Testis (tissue), 3 donors: ENCODE data around the gene AFF1. TPM values are rescaled to one million over a fixed set of nuclear protein-coding genes. Genes with fewer than 3 reads are reported as not detected.

Source experiments
- DNase-seq: peaks from one replicate; pipeline ENCODE4 v3.0.0-alpha.2; 2019
- H3K27ac ChIP-seq, 2 donors: fragments of 200-600 bp; sonication (generic); one replicate each; pipeline ENCODE4 v1.5.1; 2019
- H3K27me3 ChIP-seq: fragments of 200-600 bp; sonication (generic); one replicate; pipeline ENCODE4 v1.5.1; 2019
- H3K36me3 ChIP-seq: fragments of 200-600 bp; sonication (generic); one replicate; pipeline ENCODE4 v1.5.1; 2017; ENCODE audit warnings: low read depth; ENCODE audit errors: missing control alignments
- H3K4me1 ChIP-seq: fragments of 200-600 bp; sonication (generic); one replicate; pipeline ENCODE4 v1.5.1; 2019
- H3K4me3 ChIP-seq, 2 donors: fragments of 200-600 bp; sonication (generic); one replicate each; pipeline ENCODE4 v1.5.1; 2017 to 2019
- H3K9me3 ChIP-seq: fragments of 200-600 bp; sonication (generic); one replicate; pipeline ENCODE4 v1.5.1; 2017
- POLR2A ChIP-seq: fragments of 450-650 bp; IDR thresholded peaks from one replicate; pipeline ENCODE4 v1.6.1; 2017; ENCODE audit warnings: antibody characterized with exemption, mild to moderate bottlenecking, moderate library complexity
- WGBS, 2 donors: methylation state at CpG; one replicate each; pipeline ENCODE4 v1.1.5; 2018; 5-methylcytosine and 5-hydroxymethylcytosine counted together
- intact Hi-C: fragments of 100-400 bp; cut with DNase I; formaldehyde crosslinking; loops from one replicate; pipeline ENCODE4 v1.15.1; 2023; ENCODE audit warnings: low total_unique reads
- polyA plus RNA-seq: library from polyadenylated mRNA; stranded (reverse); fragments of 350-450 nt; fragmentation: Illumina TruSeq; extraction: RNeasy Lipid Tissue Mini Kit (QIAGEN cat#74804); gene quantifications from one replicate; pipeline ENCODE4 v1.2.3, GENCODE V29; 2014; ENCODE audit warnings: low read depth, low replicate concordance; ENCODE audit not compliant: insufficient read depth
- total RNA-seq, 2 donors: library from RNA; depleted of rRNA; stranded (reverse); fragments of >200 nt; gene quantifications; one replicate each; pipeline ENCODE4 v1.2.3, GENCODE V29; 2016
- TF ChIP-seq, protein P1 (sequence below), 3 experiments: fragments of 450-650 bp in 2 of 3; fragments of 200-600 bp in 1 of 3; sonication (generic) in 1 of 3; IDR thresholded peaks; one replicate each; pipeline ENCODE4 v1.5.1; 2016 to 2019; ENCODE audit warnings: antibody characterized with exemption in 3 of 3, mild to moderate bottlenecking in 2 of 3, moderate library complexity in 1 of 3

The AFF1 gene
- total and polyA plus RNA-seq, 3 donors from 2014 or later: 15.8 to 56.8 (median 53.6) TPM

DNA sequence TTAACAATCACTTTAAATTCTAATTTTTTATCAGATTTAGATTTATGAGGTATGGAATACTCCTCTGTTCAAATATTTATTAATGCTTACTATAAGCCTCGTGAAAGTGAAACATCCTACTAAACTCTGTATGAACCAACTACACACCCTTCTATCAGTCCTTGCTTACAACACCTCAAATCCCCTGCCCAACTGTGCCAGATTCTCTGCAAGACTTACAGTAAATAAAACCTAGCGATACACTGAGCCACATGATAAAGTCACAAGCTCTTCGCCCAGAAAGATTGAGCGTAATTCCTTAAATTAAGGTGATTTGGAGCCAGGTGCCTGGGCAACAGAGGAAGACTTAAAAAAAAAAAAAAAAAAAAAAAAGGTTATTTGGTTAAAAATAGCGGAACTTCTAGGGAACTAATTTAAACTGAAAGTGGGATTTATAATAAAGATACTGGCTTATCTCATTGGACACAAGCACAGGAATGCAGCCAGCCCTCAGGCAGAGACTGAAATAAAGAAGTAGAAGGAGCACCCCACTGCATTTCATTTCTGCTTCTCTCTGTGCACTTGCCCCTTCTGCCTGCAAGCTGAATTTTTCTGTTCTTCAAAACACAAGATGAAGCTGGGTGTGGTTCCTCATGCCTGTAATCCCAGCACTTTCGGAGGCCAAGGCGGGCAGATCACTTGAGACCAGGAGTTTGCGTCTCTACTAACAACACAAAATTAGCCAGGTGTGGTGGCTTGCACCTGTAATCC is 25.1 kb upstream of the AFF1 start:
- H3K9me3 ChIP-seq: no peaks in the 10 kb centered on the region
- intact Hi-C loops: no loop called here
- no peaks in the 10 kb centered on the region for H3K36me3 ChIP-seq
- WGBS, 2 donors: 80 to 87% methylated on average over 8 of the region's 8 CpGs
- DNase-seq: no peak
- no peaks in the 10 kb centered on the region for H3K27me3 ChIP-seq
- no peak overlapping the region for H3K27ac ChIP-seq
- TF ChIP-seq, protein P1, sequence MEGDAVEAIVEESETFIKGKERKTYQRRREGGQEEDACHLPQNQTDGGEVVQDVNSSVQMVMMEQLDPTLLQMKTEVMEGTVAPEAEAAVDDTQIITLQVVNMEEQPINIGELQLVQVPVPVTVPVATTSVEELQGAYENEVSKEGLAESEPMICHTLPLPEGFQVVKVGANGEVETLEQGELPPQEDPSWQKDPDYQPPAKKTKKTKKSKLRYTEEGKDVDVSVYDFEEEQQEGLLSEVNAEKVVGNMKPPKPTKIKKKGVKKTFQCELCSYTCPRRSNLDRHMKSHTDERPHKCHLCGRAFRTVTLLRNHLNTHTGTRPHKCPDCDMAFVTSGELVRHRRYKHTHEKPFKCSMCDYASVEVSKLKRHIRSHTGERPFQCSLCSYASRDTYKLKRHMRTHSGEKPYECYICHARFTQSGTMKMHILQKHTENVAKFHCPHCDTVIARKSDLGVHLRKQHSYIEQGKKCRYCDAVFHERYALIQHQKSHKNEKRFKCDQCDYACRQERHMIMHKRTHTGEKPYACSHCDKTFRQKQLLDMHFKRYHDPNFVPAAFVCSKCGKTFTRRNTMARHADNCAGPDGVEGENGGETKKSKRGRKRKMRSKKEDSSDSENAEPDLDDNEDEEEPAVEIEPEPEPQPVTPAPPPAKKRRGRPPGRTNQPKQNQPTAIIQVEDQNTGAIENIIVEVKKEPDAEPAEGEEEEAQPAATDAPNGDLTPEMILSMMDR (IDR thresholded peaks at IDR 0.05): no peak
- no peak for TF ChIP-seq POLR2A
- no peak overlapping the region for H3K4me3 ChIP-seq
- peaks cover 10% of the 10 kb centered on the region for H3K4me1 ChIP-seq

DNA sequence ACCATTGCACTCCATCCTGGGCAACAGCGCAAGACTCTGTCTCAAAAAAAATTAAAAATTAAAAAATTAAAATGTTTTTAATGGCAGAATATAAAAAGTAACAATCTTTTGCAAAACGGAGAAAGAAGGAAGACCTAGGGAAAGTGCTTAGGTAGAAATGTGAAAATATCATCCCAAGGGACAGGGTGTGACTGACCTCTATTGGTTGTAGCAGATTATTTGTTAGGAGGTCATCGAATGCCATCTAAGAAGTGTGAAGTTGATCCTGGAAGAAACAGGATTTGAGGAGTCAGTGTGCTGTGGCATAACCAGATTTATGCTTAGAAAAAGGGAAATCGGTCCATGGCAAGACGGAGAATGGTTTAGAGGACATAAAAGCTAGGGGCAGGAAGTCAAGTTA is 24.4 kb upstream of the AFF1 start:
- no peaks in the 10 kb centered on the region for H3K27me3 ChIP-seq
- H3K27ac ChIP-seq: no peak overlapping the region
- H3K36me3 ChIP-seq: no peaks in the 10 kb centered on the region
- H3K4me3 ChIP-seq: no peak overlapping the region
- intact Hi-C loops: no loop called here
- no peaks in the 10 kb centered on the region for H3K9me3 ChIP-seq
- no peak for DNase-seq
- 75 to 79% methylated on average over 5 of the region's 5 CpGs for WGBS, 2 donors
- peaks cover 10% of the 10 kb centered on the region for H3K4me1 ChIP-seq
- TF ChIP-seq POLR2A: no peak
- TF ChIP-seq, protein P1 (IDR thresholded peaks at IDR 0.05): no peak

DNA sequence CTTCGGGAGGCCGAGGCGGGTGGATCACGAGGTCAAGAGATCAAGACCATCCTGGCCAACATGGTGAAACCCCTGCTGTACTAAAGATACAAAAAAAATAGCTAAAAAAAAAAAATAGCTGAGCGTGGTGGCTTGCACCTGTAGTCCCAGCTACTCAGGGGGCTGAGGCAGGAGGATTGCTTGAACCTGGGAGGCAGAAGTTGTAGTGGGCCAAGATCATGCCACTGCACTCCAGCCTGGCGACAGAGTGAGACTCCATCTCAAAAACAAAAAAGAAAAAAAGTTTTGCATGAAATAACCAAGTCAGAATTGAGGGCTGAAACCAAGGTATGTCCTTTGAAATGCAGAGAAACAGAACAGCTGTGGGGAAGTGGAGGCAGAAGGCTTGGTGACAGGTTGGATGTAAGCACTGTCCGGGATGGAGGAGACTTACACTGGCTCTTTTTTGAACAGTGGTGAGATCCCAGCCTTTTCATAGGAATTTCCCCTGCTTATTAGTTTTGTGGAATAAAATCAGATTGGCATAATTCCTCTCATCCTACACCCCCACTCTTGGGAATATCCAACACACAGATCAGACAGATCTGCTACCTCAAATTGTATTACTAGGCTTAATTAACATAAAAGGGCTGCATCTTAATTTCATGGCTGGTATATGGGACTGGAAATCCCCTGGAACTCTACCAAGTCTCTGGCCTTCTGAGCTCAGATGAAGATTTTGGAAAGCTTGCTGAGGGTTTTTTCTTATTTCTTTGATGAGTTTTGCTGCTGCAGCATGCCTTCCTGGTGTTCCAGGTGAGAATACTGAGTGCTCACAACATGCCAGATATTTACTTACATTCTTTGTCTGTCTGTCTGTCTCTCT is 23.8 kb upstream of the AFF1 start:
- no peak overlapping the region for H3K4me3 ChIP-seq
- no peak for TF ChIP-seq POLR2A
- TF ChIP-seq, protein P1 (IDR thresholded peaks at IDR 0.05): no peak
- DNase-seq: no peak
- H3K36me3 ChIP-seq: no peaks in the 10 kb centered on the region
- H3K9me3 ChIP-seq: no peaks in the 10 kb centered on the region
- 77 to 84% methylated on average over 7 of the region's 7 CpGs for WGBS, 2 donors
- peaks cover 10% of the 10 kb centered on the region for H3K4me1 ChIP-seq
- no peak overlapping the region for H3K27ac ChIP-seq
- intact Hi-C loops: no loop called here
- no peaks in the 10 kb centered on the region for H3K27me3 ChIP-seq

DNA sequence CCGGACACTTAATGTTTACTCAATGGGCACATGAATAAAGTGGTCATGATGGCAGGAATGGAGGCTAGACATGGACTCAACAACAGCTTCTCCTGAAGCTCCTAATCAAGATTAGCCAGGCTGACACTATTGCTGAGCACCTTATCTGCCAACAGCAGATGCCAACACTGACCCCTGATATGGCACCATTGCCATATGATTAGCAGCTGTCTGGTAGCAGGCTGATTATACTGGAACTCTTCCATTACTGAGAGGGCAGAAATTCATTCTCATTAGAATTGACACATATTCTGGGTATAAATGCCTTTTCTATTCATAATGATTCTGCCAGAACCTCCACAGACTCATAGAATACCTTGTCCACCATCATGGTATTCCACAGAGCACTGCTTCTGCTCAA is 18.4 kb upstream of the AFF1 start:
- DNase-seq: no peak
- no peak overlapping the region for H3K4me3 ChIP-seq
- intact Hi-C loops: no loop called here
- TF ChIP-seq, protein P1 (IDR thresholded peaks at IDR 0.05): no peak
- TF ChIP-seq POLR2A: no peak
- no peaks in the 10 kb centered on the region for H3K27me3 ChIP-seq
- 0 to 97% methylated on average over 1 of the region's 1 CpG for WGBS, 2 donors
- H3K9me3 ChIP-seq: no peaks in the 10 kb centered on the region
- H3K4me1 ChIP-seq: peaks cover 3% of the 10 kb centered on the region
- H3K27ac ChIP-seq: no peak overlapping the region
- no peaks in the 10 kb centered on the region for H3K36me3 ChIP-seq
